K562 (cell line): ENCODE data around the gene SLC9A1. TPM values are rescaled to one million over a fixed set of nuclear protein-coding genes. Genes with fewer than 3 reads are reported as not detected.

Experiments
- ATAC-seq: fragments of 200-7000 bp; cut with Tn5 transposase; 3 replicates; pipeline ENCODE4 v1.9.1; 2020; ENCODE audit warnings: moderate library complexity
- Bru-seq: library from RNA; stranded (reverse); fragments of 400-500 nt; gene quantifications from one replicate; lab custom pipeline; 2021; lab: Mats Ljungman, UMichigan
- BruChase-seq, 2 experiments: library from RNA; stranded (reverse); fragments of 400-500 nt; gene quantifications; one replicate each; lab custom pipeline; 2021; lab: Mats Ljungman, UMichigan
- BruUV-seq: library from RNA; stranded (reverse); fragments of 400-500 nt; replicated peaks from 2 replicates; lab custom pipeline; 2021; lab: Mats Ljungman, UMichigan
- CTCF ChIA-PET: fragments of 300-600 bp; formaldehyde crosslinking; extraction: SDS; loops from one replicate; lab custom pipeline; 2021; ENCODE audit warnings: low intra/inter-chr PET ratio; lab: Yijun Ruan, JAX
- POLR2A ChIA-PET: fragments of 300-600, 350-650 bp; sonication (Branson Sonifier 250); formaldehyde crosslinking; extraction: SDS; loops from one replicate; lab custom pipeline; 2021; ENCODE audit warnings: antibody characterized with exemption, inconsistent platforms; lab: Yijun Ruan, JAX
- DNase-seq, 4 experiments: peaks; one replicate each; pipeline versions ENCODE4 v3.0.0 to v3.0.0-alpha.2; 2011 to 2018; ENCODE audit warnings: low spot score in 3 of 4, mixed read lengths in 3 of 4; ENCODE audit errors: extremely low read depth in 1 of 4
- FAIRE-seq: peaks from 2 replicates; lab custom pipeline; 2011; peaks lifted over from hg19 to GRCh38; lab: Jason Lieb, UNC
- H2AFZ ChIP-seq: 2 replicates; pipeline ENCODE4 v1.6.0; 2011; ENCODE audit warnings: low read depth, low read length, control low read depth, inconsistent platforms
- H3K27ac ChIP-seq: fragments of 200-600 bp; 3 replicates; pipeline ENCODE4 v1.8.0; 2011; ENCODE audit warnings: low read depth, mild to moderate bottlenecking, control low read depth, inconsistent platforms, low read length, moderate library complexity, mixed read lengths; ENCODE audit errors: extremely low read depth
- H3K27me3 ChIP-seq, 2 experiments: fragments of 300-600 bp in 1 of 2; 2 replicates in 1 of 2; 3 replicates in 1 of 2; pipeline versions ENCODE4 v1.6.0 to v1.8.0; 2011; ENCODE audit warnings: inconsistent platforms in 2 of 2, low read length in 2 of 2, mild to moderate bottlenecking in 1 of 2, mixed read lengths in 1 of 2, moderate library complexity in 1 of 2; ENCODE audit not compliant: control insufficient read depth in 2 of 2, insufficient read depth in 2 of 2
- H3K36me3 ChIP-seq: fragments of 300-600 bp; 3 replicates; pipeline ENCODE4 v1.8.0; 2011; ENCODE audit warnings: mild to moderate bottlenecking, low read length, inconsistent platforms; ENCODE audit not compliant: control insufficient read depth, insufficient read depth
- H3K4me1 ChIP-seq, 2 experiments: fragments of 200-600 bp in 1 of 2; replicated peaks in 1 of 2; 2 replicates in 1 of 2; 3 replicates in 1 of 2; pipeline versions ENCODE4 v1.5.1 to v1.8.0; 2011; ENCODE audit warnings: inconsistent platforms in 2 of 2, low read length in 2 of 2, mild to moderate bottlenecking in 1 of 2, mixed read lengths in 1 of 2, moderate library complexity in 1 of 2; ENCODE audit not compliant: control insufficient read depth in 2 of 2, insufficient read depth in 2 of 2
- H3K4me2 ChIP-seq: 2 replicates; pipeline ENCODE4 v1.6.1; 2011; ENCODE audit warnings: low read length, control low read depth, inconsistent platforms, mixed read lengths; ENCODE audit not compliant: insufficient read depth
- H3K4me3 ChIP-seq: fragments of 200-600 bp; sonication (generic), shearing (Covaris generic); 2 replicates; pipeline ENCODE4 v1.5.1; 2016; ENCODE audit warnings: control low read depth, inconsistent platforms
- H3K79me2 ChIP-seq: fragments of 200-600 bp; 3 replicates; pipeline ENCODE4 v1.8.0; 2011; ENCODE audit warnings: low read length, inconsistent platforms; ENCODE audit not compliant: control insufficient read depth, insufficient read depth
- H3K9ac ChIP-seq, 2 experiments: 2 replicates each; pipeline versions ENCODE4 v1.6.0 to v1.6.1; 2011; ENCODE audit warnings: low read depth in 2 of 2, low read length in 2 of 2, control low read depth in 1 of 2, inconsistent platforms in 1 of 2, mild to moderate bottlenecking in 1 of 2, mixed read lengths in 1 of 2; ENCODE audit not compliant: insufficient read depth in 1 of 2
- H3K9me1 ChIP-seq: one replicate; pipeline ENCODE4 v1.6.0; 2011; ENCODE audit warnings: inconsistent platforms, mild to moderate bottlenecking, low read length, moderate library complexity; ENCODE audit not compliant: control insufficient read depth, insufficient read depth
- H3K9me3 ChIP-seq: replicated peaks from 2 replicates; pipeline ENCODE4 v1.5.1; 2011; ENCODE audit warnings: low read depth, low read length, inconsistent platforms; ENCODE audit not compliant: control insufficient read depth, insufficient read depth
- H4K20me1 ChIP-seq: replicated peaks from 2 replicates; pipeline ENCODE4 v1.6.1; 2011; ENCODE audit warnings: low read length, inconsistent platforms, mixed read lengths; ENCODE audit not compliant: control insufficient read depth, insufficient read depth
- CBX3 ChIP-seq, 2 experiments: IDR thresholded peaks; 1 replicate in 1 of 2; 2 replicates in 1 of 2; pipeline ENCODE4 v1.6.1; 2012; ENCODE audit warnings: inconsistent platforms in 2 of 2, low read length in 2 of 2, borderline replicate concordance in 1 of 2, control low read depth in 1 of 2
- EP300 ChIP-seq: IDR thresholded peaks from 2 replicates; pipeline ENCODE4 v1.6.1; 2012; ENCODE audit warnings: low read length, improper control_type of control experiment
- FOXJ2 ChIP-seq: fragments of 200-800 bp; sonication (Bioruptor generic); IDR thresholded peaks from 2 replicates; pipeline ENCODE4 v1.6.1; 2016; ENCODE audit warnings: missing genetic modification characterization, missing compliant biosample characterization
- HDAC1 ChIP-seq, 2 experiments: fragments of 450-650 bp; IDR thresholded peaks; 2 replicates each; pipeline ENCODE4 v1.6.1; 2016 to 2017; ENCODE audit warnings: inconsistent platforms in 1 of 2, mild to moderate bottlenecking in 1 of 2, moderate library complexity in 1 of 2
- MCM7 ChIP-seq, 2 experiments: fragments of 450-650 bp; IDR thresholded peaks; 2 replicates each; pipeline ENCODE4 v1.6.1; 2016 to 2018
- MTA1 ChIP-seq: fragments of 450-650 bp; IDR thresholded peaks from 2 replicates; pipeline ENCODE4 v1.6.1; 2017; ENCODE audit warnings: borderline replicate concordance
- NELFE ChIP-seq: IDR thresholded peaks from 2 replicates; pipeline ENCODE4 v1.6.1; 2011; ENCODE audit warnings: mild to moderate bottlenecking; ENCODE audit not compliant: insufficient read depth, insufficient read length
- NFE2L1 ChIP-seq: fragments of 450-650 bp; IDR thresholded peaks from 2 replicates; pipeline ENCODE4 v1.6.1; 2016; ENCODE audit warnings: missing genetic modification characterization, low read depth, mild to moderate bottlenecking, missing compliant biosample characterization, moderate library complexity, borderline replicate concordance
- NFYB ChIP-seq: IDR thresholded peaks from 2 replicates; pipeline ENCODE4 v1.6.1; 2011; ENCODE audit warnings: mild to moderate bottlenecking, moderate library complexity; ENCODE audit not compliant: insufficient read length; ENCODE audit errors: extremely low read depth
- OTX1 ChIP-seq: fragments of 450-650 bp; formaldehyde crosslinking; IDR thresholded peaks from 2 replicates; pipeline ENCODE4 v1.4.0; 2022; ENCODE audit warnings: mild to moderate bottlenecking
- PYGO2 ChIP-seq: fragments of 450-650 bp; IDR thresholded peaks from 2 replicates; pipeline ENCODE4 v1.6.1; 2016; ENCODE audit warnings: mild to moderate bottlenecking, missing genetic modification characterization, moderate library complexity, missing compliant biosample characterization
- RBFOX2 ChIP-seq: fragments of 200-400 bp; formaldehyde crosslinking; IDR thresholded peaks from 2 replicates; pipeline ENCODE4 v1.6.1; 2017; ENCODE audit warnings: low read depth, mild to moderate bottlenecking, low read length, moderate library complexity
- RCOR1 ChIP-seq, 2 experiments: IDR thresholded peaks; 2 replicates each; pipeline ENCODE4 v1.6.1; 2012; ENCODE audit warnings: low read depth in 2 of 2, low read length in 2 of 2, borderline replicate concordance in 1 of 2, improper control_type of control experiment in 1 of 2
- RHOXF2B ChIP-seq: fragments of 250-450 bp; sonication (Bioruptor Pico); conservative IDR thresholded peaks from 2 replicates; pipeline ENCODE4 v1.5.1; 2021
- WGBS: fragments of 100-300 bp; shearing (Covaris generic); methylation state at CpG from one replicate; pipeline ENCODE4 v1.1.6; 2016; ENCODE audit warnings: low coverage, mixed read lengths; ENCODE audit not compliant: insufficient coverage; ENCODE audit errors: missing lambda C conversion rate; 5-methylcytosine and 5-hydroxymethylcytosine counted together
- in situ Hi-C: fragments of 300-500 bp; cut with MboI; formaldehyde crosslinking; loops from 4 replicates; pipeline ENCODE4 v1.15.0; 2018; ENCODE audit warnings: inconsistent platforms, mixed read lengths
- intact Hi-C: fragments of 100-400 bp; cut with micrococcal nuclease; formaldehyde crosslinking; loops from 2 replicates; pipeline ENCODE4 v1.14.2; 2022
- long read RNA-seq, 3 experiments: library from polyadenylated mRNA in 2 of 3; library from RNA in 1 of 3; unstranded in 2 of 3; stranded (forward) in 1 of 3; transcript quantifications; one replicate each; pipeline ENCODE4 v2.0.0, GENCODE V29; 2019 to 2022
- polyA minus RNA-seq, 3 experiments: library from RNA; depleted of rRNA, polyadenylated mRNA; stranded (reverse); fragments of >200 nt; gene quantifications; 2 replicates each; pipeline ENCODE4 v1.2.3, GENCODE V29; 2011
- polyA plus RNA-seq, 8 experiments: library from polyadenylated mRNA; depleted of rRNA in 4 of 8; stranded (reverse) in 5 of 8; unstranded in 3 of 8; fragments of >200 nt; fragmentation: Nextera tagmentation in 2 of 8; fragmentation: Illumina TruSeq in 1 of 8; extraction: Ambion mirVana in 2 of 8; extraction: Trizol in 1 of 8; gene quantifications; 2 replicates each; pipeline versions ENCODE4 v1.2.1 to v1.2.3, GENCODE V29; 2011 to 2014; ENCODE audit warnings: inconsistent platforms in 1 of 8, missing spikeins in 1 of 8
- total RNA-seq, 7 experiments: library from RNA; depleted of rRNA in 6 of 7; stranded (reverse); fragments of >200 nt in 6 of 7; fragmentation: Illumina TruSeq in 2 of 7; extraction: Trizol in 2 of 7; gene quantifications; 2 replicates each; pipeline versions ENCODE4 v1.2.1 to v1.2.3, GENCODE V29; 2011 to 2021; ENCODE audit warnings: low replicate concordance in 1 of 7
- TF ChIP-seq, protein P1 (sequence below): fragments of 200-800 bp; sonication (Bioruptor generic); IDR thresholded peaks from 2 replicates; pipeline ENCODE4 v1.6.1; 2017; ENCODE audit warnings: missing genetic modification characterization, missing compliant biosample characterization

SLC9A1 gene
- total RNA-seq (2011; cell fraction: chromatin; rRNA removed; ENCODE audit: low replicate concordance), result 17.2 and 40.8 TPM in 2 replicates
- 19.7 and 20.2 TPM in 2 replicates for total RNA-seq (2011; cell fraction: nucleolus; rRNA removed)
- 24.2 and 34.4 TPM in 2 replicates for total RNA-seq (2011; cell fraction: nucleoplasm; rRNA removed)
- total RNA-seq (2014; rRNA removed) (1.8 and 2.9 TPM in 2 replicates), total RNA-seq (2014; rRNA removed; fragmentation: Illumina TruSeq; extraction: Trizol) (1.1 and 2.0 TPM in 2 replicates), total RNA-seq (2015; rRNA removed; fragmentation: Illumina TruSeq; extraction: Trizol) (3.4 and 3.8 TPM in 2 replicates), total RNA-seq (2021) (12.7 and 13.6 TPM in 2 replicates), polyA plus RNA-seq (2011; rRNA removed) (1.5 and 4.5 TPM in 2 replicates), polyA plus RNA-seq (2014; fragmentation: Illumina TruSeq; extraction: Trizol) (14.4 and 16.6 TPM in 2 replicates), polyA plus RNA-seq (2014; fragmentation: Nextera tagmentation; extraction: Ambion mirVana) (1 to 10 TPM in 1 of 2 experiments, under 1 TPM in 1; 0.59 to 1.0 TPM), polyA plus RNA-seq (2014; rRNA removed) (5.2 and 5.7 TPM in 2 replicates), polyA minus RNA-seq (2011; rRNA and poly(A)+ RNA removed) (3.3 and 3.4 TPM in 2 replicates), Bru-seq, nascent RNA (percentile 61 among the genes with signal in this experiment), BruChase-seq, experiment 1, labeled RNA remaining after a 2-hour chase (percentile 63 among the genes with signal in this experiment), BruChase-seq, experiment 2, labeled RNA remaining after a 6-hour chase (percentile 61 among the genes with signal in this experiment)
- polyA plus RNA-seq (2011; cell fraction: cytosol; rRNA removed), result 2.0 and 4.6 TPM in 2 replicates
- 13.2 and 13.4 TPM in 2 replicates for polyA plus RNA-seq (2011; cell fraction: nucleus; rRNA removed)
- polyA plus RNA-seq (2012), result 11.6 and 12.8 TPM in 2 replicates
- 4.0 and 7.6 TPM in 2 replicates for polyA minus RNA-seq (2011; cell fraction: cytosol; rRNA and poly(A)+ RNA removed)
- 3.8 and 5.0 TPM in 2 replicates for polyA minus RNA-seq (2011; cell fraction: nucleus; rRNA and poly(A)+ RNA removed)
- long read RNA-seq, experiment 1, partial matches to known transcripts, result 11 of 22 reads
- long read RNA-seq, experiment 1, other reads (novel, unspliced or antisense), result 11 of 22 reads
- long read RNA-seq, experiment 2, full-length matches to known transcripts, result 4 of 12 reads
- long read RNA-seq, experiment 2, partial matches to known transcripts, result 0 of 12 reads
- long read RNA-seq, experiment 2, other reads (novel, unspliced or antisense), result 8 of 12 reads
- long read RNA-seq, experiment 3, result 0 reads

DNA sequence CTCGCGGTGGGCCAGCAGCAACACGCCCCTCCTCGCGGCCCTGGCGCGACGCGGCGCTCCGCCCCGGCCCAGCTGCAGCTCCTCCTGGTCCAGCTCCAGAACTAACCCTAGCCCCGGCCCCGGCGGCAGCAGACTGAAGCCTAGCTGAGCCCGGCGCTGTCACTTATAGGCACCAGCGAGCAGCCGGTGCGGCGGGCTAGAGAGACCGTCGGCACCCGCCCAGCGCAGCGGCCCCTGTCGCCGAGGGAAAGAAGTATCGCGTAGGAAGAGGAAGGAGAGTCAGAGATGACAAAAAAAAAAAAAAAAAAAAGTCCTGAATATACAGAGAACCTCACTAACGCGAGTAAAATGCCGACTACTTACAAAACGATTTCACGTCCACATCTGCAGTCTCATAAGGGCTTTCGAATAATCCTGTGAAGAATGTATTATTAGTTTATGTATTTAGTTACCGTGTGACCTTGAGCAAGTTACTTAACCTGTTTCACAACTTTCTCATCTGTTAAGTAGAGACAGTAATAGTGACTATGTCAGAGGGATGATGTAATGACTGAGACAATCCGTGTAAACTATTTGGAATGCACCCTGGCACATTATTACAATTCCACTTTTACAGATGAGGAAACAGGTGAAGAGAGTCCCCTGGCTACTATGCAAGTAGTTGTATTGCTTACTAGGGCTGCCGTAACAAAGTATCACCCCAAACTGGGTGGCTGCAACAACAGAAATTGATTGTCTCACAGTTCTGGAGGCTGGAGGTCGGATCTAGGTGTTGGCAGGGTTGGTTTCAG, at the start of gene SLC9A1:
SLC9A1 (minus strand) TSS at position 135 of the 791 bp plus-strand sequence. CDS start 791 bp downstream, outside the sequence.
- H3K4me1 ChIP-seq, result peaks cover 40 to 41% of the 10 kb centered on the region in 2 experiments
- no peaks in the 10 kb centered on the region; the same call in 2 of the 3 replicates for H3K36me3 ChIP-seq
- intact Hi-C loops, result loop anchor here (10.0 kb wide), 1 partner anchor 50 kb away; no protein-coding TSS in a partner anchor
- DNase-seq, result peak; percentile 93 to 95 (median 94)
- peak within 1 kb of the TSS; percentile 77 for H3K4me3 ChIP-seq
- CTCF ChIA-PET, result interaction anchor here (0.8 to 1.0 kb wide), 2 partner anchors 80 to 109 kb away, joined by 3 to 5 read pairs; no protein-coding TSS in a partner anchor
- peaks cover 31% of the 10 kb centered on the region for H3K79me2 ChIP-seq
- no peaks in the 10 kb centered on the region for H3K9me1 ChIP-seq
- peak; percentile 85 for FAIRE-seq
- WGBS, result 5% methylated on average over 29 of the region's 40 CpGs
- H2AFZ ChIP-seq, result peak within 1 kb of the TSS; percentile 80
- peak within 1 kb of the TSS; percentile 87 to 96 for H3K9ac ChIP-seq
- POLR2A ChIA-PET, result interaction anchor here (0.5 to 11.8 kb wide), 38 partner anchors 9 to 1745 kb away, joined by 3 to 380 read pairs (median 4); partner anchors contain the start of genes GPATCH3, TENT5B and WDTC1
- H4K20me1 ChIP-seq, result peaks cover 13% of the 10 kb centered on the region; the same call in 1 of the 2 replicates
- BruUV-seq, result no TSS peak
- peak; percentile 89 for ATAC-seq
- no peaks in the 10 kb centered on the region for H3K9me3 ChIP-seq
- in situ Hi-C loops, result no loop called here
- H3K4me2 ChIP-seq, result peak within 1 kb of the TSS; percentile 93
- no peaks in the 10 kb centered on the region for H3K27me3 ChIP-seq
- peak within 1 kb of the TSS; percentile 70 for H3K27ac ChIP-seq
- TF ChIP-seq RHOXF2B (CRISPR knock-in tag), result peak; percentile 76; the same call in 1 of the 2 replicates
- TF ChIP-seq PYGO2, result 0 out of 2 replicates have a peak, but pooled peaks have one; percentile 43
- TF ChIP-seq, protein P1, sequence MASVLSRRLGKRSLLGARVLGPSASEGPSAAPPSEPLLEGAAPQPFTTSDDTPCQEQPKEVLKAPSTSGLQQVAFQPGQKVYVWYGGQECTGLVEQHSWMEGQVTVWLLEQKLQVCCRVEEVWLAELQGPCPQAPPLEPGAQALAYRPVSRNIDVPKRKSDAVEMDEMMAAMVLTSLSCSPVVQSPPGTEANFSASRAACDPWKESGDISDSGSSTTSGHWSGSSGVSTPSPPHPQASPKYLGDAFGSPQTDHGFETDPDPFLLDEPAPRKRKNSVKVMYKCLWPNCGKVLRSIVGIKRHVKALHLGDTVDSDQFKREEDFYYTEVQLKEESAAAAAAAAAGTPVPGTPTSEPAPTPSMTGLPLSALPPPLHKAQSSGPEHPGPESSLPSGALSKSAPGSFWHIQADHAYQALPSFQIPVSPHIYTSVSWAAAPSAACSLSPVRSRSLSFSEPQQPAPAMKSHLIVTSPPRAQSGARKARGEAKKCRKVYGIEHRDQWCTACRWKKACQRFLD, result peak; percentile 82
- TF ChIP-seq CBX3 (IDR thresholded peaks at IDR 0.05; ENCODE audit: borderline replicate concordance in 1 of 2, low read length in 2 of 2), result peak in 1 of 2 experiments; percentile 84; a peak in 2 of 3 replicates
- TF ChIP-seq RCOR1 (IDR thresholded peaks at IDR 0.05; ENCODE audit: borderline replicate concordance in 1 of 2, low read depth in 2 of 2, low read length in 2 of 2), result peak in 1 of 2 experiments; percentile 78; a peak in 2 of 4 replicates
- peak; percentile 100 for TF ChIP-seq RBFOX2
- TF ChIP-seq FOXJ2, result no peak; the same call in 1 of the 2 replicates
- TF ChIP-seq NFYB, result no peak
- TF ChIP-seq EP300, result peak; percentile 41
- TF ChIP-seq NFE2L1, result no peak
- TF ChIP-seq OTX1 (CRISPR knock-in tag), result no peak
- no peak for TF ChIP-seq MCM7 (IDR thresholded peaks at IDR 0.05)
- TF ChIP-seq MTA1, result peak; percentile 57; the same call in 1 of the 2 replicates
- TF ChIP-seq NELFE, result peak; percentile 95
- peak; percentile 36 to 84; a peak in 3 of 4 replicates for TF ChIP-seq HDAC1 (IDR thresholded peaks at IDR 0.05)
